Measurements from ENCODE around the gene C19orf38.

- TF ChIP-seq EZH2 (IDR thresholded peaks at IDR 0.05; ENCODE audit: borderline replicate concordance, low read depth, low read length) (no peak), RBM17 (IDR thresholded peaks at IDR 0.05; ENCODE audit: borderline replicate concordance, low read depth, low read length) (no peak), JUND (IDR thresholded peaks at IDR 0.05; ENCODE audit: borderline replicate concordance, low read depth, low read length) (peak; percentile 54; the same call in 1 of the 2 replicates), JUND (tag; IDR thresholded peaks at IDR 0.05; ENCODE audit: borderline replicate concordance, low read depth, low read length) (no peak; the same call in 2 of the 3 replicates)
Measured at GRCh38 chr19:10864538-10864899, 16.3 kb downstream of the C19orf38 start.

Measured in K562 (cell line).